ENCODE data around the gene ASB6.
"Not testable (repeated sequence)": the region's sequence is repeated elsewhere in the genome, so short reads cannot be mapped to it uniquely, and the experiment has no call there.

The ASB6 gene

DNA sequence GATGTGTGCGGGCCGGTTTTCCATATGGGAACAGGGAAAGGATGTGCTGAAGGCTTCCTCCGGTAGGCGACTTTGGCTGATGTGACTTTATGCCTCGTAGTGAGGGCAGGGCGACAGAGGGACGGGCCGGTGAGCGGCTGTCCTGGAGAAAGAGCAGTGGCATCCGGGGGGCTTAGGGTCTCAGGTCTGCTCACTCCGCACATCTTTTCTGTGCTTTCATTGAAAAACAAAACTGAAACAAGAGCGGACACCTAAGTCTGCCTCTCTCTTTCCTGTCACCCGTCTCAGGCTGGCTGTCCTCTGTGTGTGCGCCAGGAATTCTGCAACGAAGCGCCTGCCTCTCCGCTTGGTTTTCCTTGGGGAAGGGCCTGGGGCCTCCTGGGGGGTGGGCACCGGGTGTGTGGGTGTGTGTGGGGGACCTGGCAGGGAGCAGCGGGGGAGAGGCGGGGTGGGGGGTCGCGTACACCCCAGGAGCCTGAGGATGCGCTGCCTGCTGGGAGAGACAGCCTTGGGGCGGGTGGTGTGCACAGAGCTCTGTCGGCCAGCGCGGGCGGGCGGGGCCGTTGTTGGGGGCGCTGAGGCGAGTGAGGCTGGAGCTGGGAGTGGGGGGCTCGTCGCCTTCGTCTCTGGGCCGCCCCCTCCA lies 22.9 kb upstream of the ASB6 start:
- TF ChIP-seq, protein P1, sequence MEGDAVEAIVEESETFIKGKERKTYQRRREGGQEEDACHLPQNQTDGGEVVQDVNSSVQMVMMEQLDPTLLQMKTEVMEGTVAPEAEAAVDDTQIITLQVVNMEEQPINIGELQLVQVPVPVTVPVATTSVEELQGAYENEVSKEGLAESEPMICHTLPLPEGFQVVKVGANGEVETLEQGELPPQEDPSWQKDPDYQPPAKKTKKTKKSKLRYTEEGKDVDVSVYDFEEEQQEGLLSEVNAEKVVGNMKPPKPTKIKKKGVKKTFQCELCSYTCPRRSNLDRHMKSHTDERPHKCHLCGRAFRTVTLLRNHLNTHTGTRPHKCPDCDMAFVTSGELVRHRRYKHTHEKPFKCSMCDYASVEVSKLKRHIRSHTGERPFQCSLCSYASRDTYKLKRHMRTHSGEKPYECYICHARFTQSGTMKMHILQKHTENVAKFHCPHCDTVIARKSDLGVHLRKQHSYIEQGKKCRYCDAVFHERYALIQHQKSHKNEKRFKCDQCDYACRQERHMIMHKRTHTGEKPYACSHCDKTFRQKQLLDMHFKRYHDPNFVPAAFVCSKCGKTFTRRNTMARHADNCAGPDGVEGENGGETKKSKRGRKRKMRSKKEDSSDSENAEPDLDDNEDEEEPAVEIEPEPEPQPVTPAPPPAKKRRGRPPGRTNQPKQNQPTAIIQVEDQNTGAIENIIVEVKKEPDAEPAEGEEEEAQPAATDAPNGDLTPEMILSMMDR (IDR thresholded peaks at IDR 0.05; ENCODE audit: insufficient read depth, low read depth, low read length, missing control alignments) = no peak
- H3K4me3 ChIP-seq (ENCODE audit: low read length) = no peak overlapping the region
- no peak for DNase-seq (ENCODE audit: low read depth)

DNA sequence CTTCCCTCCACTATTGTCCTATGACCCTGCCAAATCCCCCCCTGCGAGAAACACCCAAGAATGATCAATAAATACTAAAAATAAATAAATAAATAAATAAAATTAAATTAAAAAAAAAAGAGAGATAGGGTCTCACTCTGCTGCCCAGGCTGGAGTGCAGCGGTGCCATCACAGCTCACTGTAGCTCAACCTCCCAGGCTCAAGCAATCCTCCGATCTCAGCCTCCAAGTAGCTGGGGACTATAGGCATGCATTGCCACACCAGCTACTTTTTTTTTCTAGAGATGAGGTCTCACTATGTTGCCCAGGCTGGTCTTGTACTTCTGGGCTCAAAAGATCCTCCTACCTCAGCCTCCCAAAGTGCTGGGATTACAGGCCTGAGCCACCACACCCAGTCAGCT lies 20.3 kb upstream of the ASB6 start:
- not testable (repeated sequence) for DNase-seq (ENCODE audit: low read depth); H3K4me3 ChIP-seq (ENCODE audit: low read length)

DNA sequence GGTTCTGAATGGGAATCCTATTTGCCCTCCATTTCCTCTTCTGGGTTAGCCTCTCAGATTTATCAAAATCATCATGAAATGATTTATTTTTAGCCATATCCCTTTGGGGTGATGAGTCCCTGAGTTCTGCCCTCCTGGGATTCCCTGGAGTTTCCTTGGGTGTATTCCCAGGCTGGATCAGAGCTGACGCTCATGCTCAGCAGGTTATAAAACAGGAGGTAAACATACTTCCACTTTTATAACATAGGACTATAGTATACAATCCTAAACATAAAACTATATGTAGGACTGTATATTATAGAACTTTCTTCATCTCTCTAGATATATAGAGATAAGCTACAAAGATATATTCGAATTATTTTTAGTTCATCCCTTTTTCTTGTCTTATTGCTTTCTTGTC lies 19.1 kb upstream of the ASB6 start:
- no peak for DNase-seq (ENCODE audit: low read depth)
- TF ChIP-seq, protein P1 (IDR thresholded peaks at IDR 0.05; ENCODE audit: insufficient read depth, low read depth, low read length, missing control alignments) = no peak
- H3K4me3 ChIP-seq (ENCODE audit: low read length) = no peak overlapping the region

DNA sequence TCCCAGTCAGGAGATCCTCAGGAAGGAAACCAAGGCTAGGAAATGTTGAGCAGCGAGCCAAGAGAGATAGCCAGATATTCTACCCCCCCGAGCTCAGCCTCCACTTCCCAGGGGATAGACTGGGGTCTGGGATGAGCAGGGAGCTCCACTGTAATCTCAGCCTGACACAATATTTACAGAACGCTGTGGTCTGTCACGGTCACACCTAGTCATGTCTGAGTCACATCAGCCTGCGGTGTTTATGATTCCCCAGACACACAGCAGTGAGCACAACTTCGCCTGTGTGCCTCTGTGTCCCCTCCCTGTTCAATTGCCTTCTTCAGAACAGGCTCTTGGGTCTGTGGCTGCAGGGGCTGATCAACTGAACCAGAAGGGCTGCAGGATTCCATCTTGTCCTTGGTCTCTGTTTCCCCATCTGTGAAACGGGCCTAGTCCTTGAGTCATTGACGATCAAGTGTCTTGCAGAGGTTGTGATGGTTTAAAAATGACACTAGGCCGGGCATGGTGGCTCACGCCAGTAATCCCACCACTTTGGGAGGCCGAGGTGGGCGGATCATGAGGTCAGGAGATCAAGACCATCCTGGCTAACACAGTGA lies 14.9 kb upstream of the ASB6 start:
- DNase-seq (ENCODE audit: low read depth) = peak; percentile 91
- TF ChIP-seq, protein P1 (IDR thresholded peaks at IDR 0.05; ENCODE audit: insufficient read depth, low read depth, low read length, missing control alignments) = no peak

DNA sequence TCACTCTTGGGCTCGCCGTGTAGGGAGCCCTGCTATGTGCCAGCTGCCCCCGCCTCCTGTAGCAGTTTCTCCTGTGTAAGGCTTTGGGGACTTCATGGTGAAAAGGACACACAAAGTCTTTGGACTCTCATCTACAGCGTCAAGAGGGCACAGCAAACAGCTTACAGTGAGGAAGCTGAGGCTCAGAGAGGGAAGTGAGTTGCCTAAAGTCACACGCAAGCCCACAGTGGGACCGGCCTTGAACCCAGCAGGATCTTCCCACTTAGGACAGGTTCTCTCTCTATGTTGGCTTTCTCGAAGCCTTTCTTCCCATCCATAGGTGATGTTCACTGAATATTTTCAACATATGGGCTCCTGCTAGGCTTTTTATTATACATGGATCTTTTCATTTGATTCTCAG lies 13.7 kb upstream of the ASB6 start:
- no peak for DNase-seq (ENCODE audit: low read depth)
- TF ChIP-seq, protein P1 (IDR thresholded peaks at IDR 0.05; ENCODE audit: insufficient read depth, low read depth, low read length, missing control alignments) = no peak
- H3K4me3 ChIP-seq (ENCODE audit: low read length) = no peak overlapping the region

More for the DNA sequence above, 14.9 kb upstream of the ASB6 start:
- no peak overlapping the region for H3K4me3 ChIP-seq (ENCODE audit: low read length)

DNA sequence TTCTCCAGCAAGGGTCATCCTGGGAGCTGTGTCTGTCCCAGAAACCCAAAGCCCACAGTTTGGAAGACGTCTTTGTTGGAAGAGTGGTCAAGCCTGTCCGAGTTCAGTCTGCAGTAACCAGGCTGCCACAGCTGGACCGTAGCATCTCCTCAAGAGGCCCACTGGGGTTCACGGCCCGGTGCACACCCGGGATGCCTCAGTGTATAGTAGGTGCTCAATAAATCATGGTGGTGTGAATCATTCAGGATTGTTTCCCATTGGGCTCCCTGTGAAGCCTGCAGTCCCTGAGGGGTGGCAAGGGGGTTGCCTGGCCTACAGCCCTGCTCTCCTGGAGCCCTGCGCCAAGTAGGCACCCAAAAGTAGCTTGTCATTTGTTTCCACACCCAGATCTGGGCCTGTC lies 13.2 kb upstream of the ASB6 start:
- no peak for DNase-seq (ENCODE audit: low read depth)
- TF ChIP-seq, protein P1 (IDR thresholded peaks at IDR 0.05; ENCODE audit: insufficient read depth, low read depth, low read length, missing control alignments) = no peak
- no peak overlapping the region for H3K4me3 ChIP-seq (ENCODE audit: low read length)

DNA sequence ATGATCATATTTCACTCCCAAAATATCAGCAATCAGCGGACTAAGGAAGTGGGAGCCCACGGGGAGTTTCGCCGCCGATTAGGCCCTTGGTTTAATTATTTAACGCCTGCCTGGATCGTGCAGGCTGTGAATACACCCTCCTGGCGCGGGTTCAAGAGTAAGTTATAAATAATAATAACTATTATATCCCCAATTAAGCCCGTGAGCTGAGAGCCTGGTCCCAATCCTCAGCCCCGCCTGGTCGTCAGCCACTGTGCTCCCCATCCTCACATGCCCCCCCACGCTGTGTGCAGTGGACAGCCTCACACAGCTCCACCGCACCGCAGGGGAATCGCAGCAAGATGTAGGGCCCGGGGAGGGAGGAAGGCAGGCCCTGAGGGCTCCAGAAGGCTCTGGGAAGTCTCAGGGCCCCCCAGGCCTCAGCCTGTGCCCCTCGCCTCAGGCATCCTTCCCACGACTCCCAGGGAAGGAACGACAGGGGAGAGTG lies 12.6 kb upstream of the ASB6 start:
- no peak overlapping the region for H3K4me3 ChIP-seq (ENCODE audit: low read length)
- no peak for DNase-seq (ENCODE audit: low read depth)

More for the DNA sequence above, 12.6 kb upstream of the ASB6 start:
- TF ChIP-seq, protein P1 (IDR thresholded peaks at IDR 0.05; ENCODE audit: insufficient read depth, low read depth, low read length, missing control alignments) = no peak

All from epithelial cell of esophagus (primary cell).